H1 (cell line): ENCODE data around the gene ANO2. TPM values are rescaled to one million over a fixed set of nuclear protein-coding genes. Genes with fewer than 3 reads are reported as not detected.

Experiments
- CTCF ChIA-PET: fragments of 300-600 bp; sonication (Branson Sonifier 250); formaldehyde crosslinking; loops from one replicate; lab custom pipeline; 2021; ENCODE audit not compliant: partially characterized antibody; lab: Charles Lee
- POLR2A ChIA-PET: fragments of 300-600 bp; sonication (Branson Sonifier 250); formaldehyde crosslinking; loops from one replicate; lab custom pipeline; 2021; ENCODE audit warnings: inconsistent platforms; ENCODE audit not compliant: partially characterized antibody; lab: Charles Lee
- DNase-seq, 2 experiments: peaks; one replicate each; pipeline versions ENCODE4 v3.0.0 to v3.0.0-alpha.2; 2010 to 2022; ENCODE audit warnings: low spot score in 2 of 2, low read depth in 1 of 2, mixed read lengths in 1 of 2
- FAIRE-seq: peaks from 2 replicates; lab custom pipeline; 2011; peaks lifted over from hg19 to GRCh38; lab: Jason Lieb, UNC
- H2AFZ ChIP-seq: 2 replicates; pipeline ENCODE4 v1.8.1; 2012; ENCODE audit warnings: low read length, inconsistent platforms
- H2AK5ac ChIP-seq: 2 replicates; pipeline ENCODE4 v1.6.1; 2013; ENCODE audit warnings: low read depth, low read length
- H2BK120ac ChIP-seq: replicated peaks from 2 replicates; pipeline ENCODE3; 2013; ENCODE audit warnings: low read depth, low read length, inconsistent platforms
- H2BK12ac ChIP-seq: 2 replicates; pipeline ENCODE4 v1.6.1; 2013; ENCODE audit warnings: low read depth, low read length
- H2BK15ac ChIP-seq: 2 replicates; pipeline ENCODE4 v1.6.1; 2013; ENCODE audit warnings: low read length
- H2BK20ac ChIP-seq: 2 replicates; pipeline ENCODE4 v1.6.1; 2013; ENCODE audit warnings: low read length
- H2BK5ac ChIP-seq: 2 replicates; pipeline ENCODE4 v1.6.1; 2013; ENCODE audit warnings: low read depth, low read length
- H3K14ac ChIP-seq: 2 replicates; pipeline ENCODE4 v1.6.1; 2013; ENCODE audit warnings: inconsistent platforms; ENCODE audit not compliant: insufficient read length
- H3K18ac ChIP-seq: 2 replicates; pipeline ENCODE4 v1.6.1; 2013; ENCODE audit warnings: low read length; ENCODE audit errors: extremely low read depth
- H3K23ac ChIP-seq: 2 replicates; pipeline ENCODE4 v1.6.1; 2013; ENCODE audit warnings: inconsistent platforms; ENCODE audit not compliant: insufficient read length
- H3K23me2 ChIP-seq: 2 replicates; pipeline ENCODE4 v1.6.1; 2013; ENCODE audit warnings: low read depth, low read length
- H3K27ac ChIP-seq: 2 replicates; pipeline ENCODE4 v1.6.1; 2011; ENCODE audit warnings: low read depth, low read length, inconsistent platforms
- H3K27me3 ChIP-seq, 4 experiments: replicated peaks in 1 of 4; 1 replicate in 1 of 4; 2 replicates in 3 of 4; pipeline versions ENCODE4 v1.6.1 to v1.8.1; 2011 to 2013; ENCODE audit warnings: low read length in 3 of 4, mild to moderate bottlenecking in 3 of 4, inconsistent platforms in 2 of 4, mixed read lengths in 2 of 4, moderate library complexity in 1 of 4; ENCODE audit not compliant: control insufficient read depth in 3 of 4, insufficient read depth in 3 of 4; ENCODE audit errors: extremely low read depth in 1 of 4
- H3K36me3 ChIP-seq, 4 experiments: 2 replicates each; pipeline versions ENCODE4 v1.6.1 to v1.8.1; 2011 to 2013; ENCODE audit warnings: mild to moderate bottlenecking in 4 of 4, low read length in 3 of 4, moderate library complexity in 2 of 4, control low read depth in 1 of 4, inconsistent platforms in 1 of 4; ENCODE audit not compliant: insufficient read depth in 4 of 4, control insufficient read depth in 2 of 4
- H3K4ac ChIP-seq: replicated peaks from 2 replicates; pipeline ENCODE3; 2013; ENCODE audit warnings: low read length, low read depth, mixed read lengths, inconsistent platforms; ENCODE audit not compliant: insufficient read length
- H3K4me1 ChIP-seq, 4 experiments: replicated peaks in 1 of 4; 1 replicate in 1 of 4; 2 replicates in 3 of 4; pipeline versions ENCODE4 v1.6.1 to v1.8.1; 2011 to 2013; ENCODE audit warnings: low read length in 3 of 4, inconsistent platforms in 2 of 4, mixed read lengths in 1 of 4; ENCODE audit not compliant: insufficient read depth in 4 of 4, control insufficient read depth in 3 of 4
- H3K4me2 ChIP-seq, 2 experiments: 2 replicates each; pipeline versions ENCODE4 v1.6.1 to v1.8.1; 2011 to 2013; ENCODE audit warnings: low read depth in 2 of 2, low read length in 2 of 2, control low read depth in 1 of 2, inconsistent platforms in 1 of 2, mild to moderate bottlenecking in 1 of 2; ENCODE audit not compliant: insufficient read depth in 1 of 2
- H3K4me3 ChIP-seq, 4 experiments: fragments of 200-600, 300-600 bp in 1 of 4; sonication (generic), shearing (Covaris generic), sonication (Bioruptor Twin) in 1 of 4; 2 replicates each; pipeline versions ENCODE4 v1.5.1 to v1.8.1; 2011 to 2016; ENCODE audit warnings: low read length in 4 of 4, low read depth in 3 of 4, control low read depth in 2 of 4, inconsistent platforms in 2 of 4, mild to moderate bottlenecking in 2 of 4, mixed read lengths in 1 of 4, moderate library complexity in 1 of 4; ENCODE audit not compliant: insufficient read depth in 2 of 4; ENCODE audit errors: extremely low read depth in 1 of 4
- H3K56ac ChIP-seq: replicated peaks from 2 replicates; pipeline ENCODE3; 2013; ENCODE audit warnings: low read depth, mild to moderate bottlenecking, mixed read lengths, low read length, inconsistent platforms; ENCODE audit not compliant: insufficient read length
- H3K79me1 ChIP-seq: 2 replicates; pipeline ENCODE4 v1.6.1; 2013; ENCODE audit warnings: low read depth, low read length, control low read depth
- H3K79me2 ChIP-seq, 2 experiments: 2 replicates each; pipeline versions ENCODE4 v1.6.1 to v1.8.1; 2012 to 2013; ENCODE audit warnings: low read length in 2 of 2, mild to moderate bottlenecking in 2 of 2, inconsistent platforms in 1 of 2; ENCODE audit not compliant: insufficient read depth in 2 of 2, control insufficient read depth in 1 of 2
- H3K9ac ChIP-seq, 4 experiments: replicated peaks in 1 of 4; 1 replicate in 1 of 4; 2 replicates in 3 of 4; pipeline versions ENCODE4 v1.6.1 to v1.8.1; 2011 to 2013; ENCODE audit warnings: low read depth in 3 of 4, low read length in 3 of 4, control low read depth in 2 of 4, mild to moderate bottlenecking in 2 of 4, moderate library complexity in 2 of 4, inconsistent platforms in 1 of 4; ENCODE audit errors: extremely low read depth in 1 of 4
- H3K9me3 ChIP-seq, 2 experiments: 2 replicates each; pipeline versions ENCODE4 v1.6.1 to v1.8.1; 2012 to 2013; ENCODE audit warnings: mild to moderate bottlenecking in 2 of 2, moderate library complexity in 2 of 2, control low read depth in 1 of 2, inconsistent platforms in 1 of 2, low read depth in 1 of 2, low read length in 1 of 2, mixed read lengths in 1 of 2; ENCODE audit not compliant: insufficient read depth in 2 of 2
- H4K20me1 ChIP-seq, 2 experiments: replicated peaks in 1 of 2; 2 replicates each; pipeline versions ENCODE3 to v1.8.1; 2011 to 2013; ENCODE audit warnings: inconsistent platforms in 2 of 2, low read length in 2 of 2, mild to moderate bottlenecking in 1 of 2; ENCODE audit not compliant: insufficient read depth in 2 of 2, control insufficient read depth in 1 of 2
- H4K5ac ChIP-seq: 2 replicates; pipeline ENCODE4 v1.6.1; 2013; ENCODE audit warnings: low read length, low read depth, mixed read lengths, inconsistent platforms; ENCODE audit not compliant: insufficient read length
- H4K8ac ChIP-seq: 2 replicates; pipeline ENCODE4 v1.8.0; 2013; ENCODE audit warnings: mild to moderate bottlenecking, moderate library complexity, low read length, inconsistent platforms; ENCODE audit not compliant: insufficient read depth; ENCODE audit errors: extremely low read depth
- H4K91ac ChIP-seq: replicated peaks from 2 replicates; pipeline ENCODE3; 2013; ENCODE audit warnings: low read length, mixed read lengths, inconsistent platforms; ENCODE audit not compliant: insufficient read length
- ASH2L ChIP-seq: fragments of 200-600, 300-600 bp; sonication (generic); IDR thresholded peaks from one replicate; pipeline ENCODE4 v1.7.1; 2017; ENCODE audit warnings: low read length
- CHD1 ChIP-seq: IDR thresholded peaks from 2 replicates; pipeline ENCODE4 v1.6.1; 2012; ENCODE audit warnings: low read depth, low read length, improper control_type of control experiment
- CREB1 ChIP-seq: IDR thresholded peaks from 2 replicates; pipeline ENCODE4 v1.6.1; 2012; ENCODE audit warnings: inconsistent platforms
- GTF2F1 ChIP-seq: IDR thresholded peaks from 2 replicates; pipeline ENCODE4 v1.6.1; 2012; ENCODE audit warnings: low read depth, low read length, improper control_type of control experiment, borderline replicate concordance
- JUND ChIP-seq: IDR thresholded peaks from 2 replicates; pipeline ENCODE4 v1.6.1; 2011; ENCODE audit warnings: mild to moderate bottlenecking, improper control_type of control experiment, low read length
- KDM1A ChIP-seq: fragments of 200-600, 300-600 bp; sonication (generic); IDR thresholded peaks from 2 replicates; pipeline ENCODE4 v1.7.1; 2016; ENCODE audit warnings: mild to moderate bottlenecking, low read length, borderline replicate concordance
- NRF1 ChIP-seq: IDR thresholded peaks from 2 replicates; pipeline ENCODE4 v1.6.1; 2011; ENCODE audit warnings: mild to moderate bottlenecking, low read depth, low read length, improper control_type of control experiment
- RAD21 ChIP-seq, 2 experiments: IDR thresholded peaks in 1 of 2; conservative IDR thresholded peaks in 1 of 2; 2 replicates each; pipeline ENCODE4 v1.6.1; 2011; ENCODE audit warnings: low read depth in 2 of 2, low read length in 2 of 2, improper control_type of control experiment in 1 of 2, inconsistent platforms in 1 of 2, mild to moderate bottlenecking in 1 of 2, moderate library complexity in 1 of 2
- RXRA ChIP-seq: IDR thresholded peaks from 2 replicates; pipeline ENCODE4 v1.6.1; 2011; ENCODE audit warnings: low read depth, mild to moderate bottlenecking, low read length, moderate library complexity; ENCODE audit not compliant: insufficient read depth
- SP4 ChIP-seq: IDR thresholded peaks from 2 replicates; pipeline ENCODE4 v1.6.1; 2012; ENCODE audit warnings: low read length, inconsistent platforms
- USF2 ChIP-seq: IDR thresholded peaks from 2 replicates; pipeline ENCODE4 v1.6.1; 2011; ENCODE audit warnings: low read length, improper control_type of control experiment
- YY1 ChIP-seq: IDR thresholded peaks from 2 replicates; pipeline ENCODE4 v1.6.1; 2011; ENCODE audit warnings: low read depth, mild to moderate bottlenecking, low read length
- WGBS, 2 experiments: shearing (Covaris generic) in 1 of 2; methylation state at CpG; one replicate each; pipeline versions ENCODE4 v1.1.6 to v1.1.7; 2013 to 2015; ENCODE audit warnings: low lambda C conversion rate in 2 of 2, mixed read lengths in 2 of 2, inconsistent platforms in 1 of 2, low coverage in 1 of 2, missing lambda C conversion rate in 1 of 2; ENCODE audit not compliant: insufficient replicate concordance in 2 of 2, insufficient coverage in 1 of 2, insufficient read length in 1 of 2; ENCODE audit errors: extremely low coverage in 1 of 2, missing lambda C conversion rate in 1 of 2; 5-methylcytosine and 5-hydroxymethylcytosine counted together
- polyA plus RNA-seq, 7 experiments: library from polyadenylated mRNA; depleted of rRNA in 3 of 7; stranded (reverse) in 5 of 7; unstranded in 2 of 7; fragments of >200 nt in 5 of 7; fragments of 200-250 nt in 2 of 7; gene quantifications; 1 replicate in 5 of 7; 2 replicates in 1 of 7; 4 replicates in 1 of 7; pipeline versions ENCODE4 v1.2.1 to v1.2.3, GENCODE V29; 2011 to 2013; ENCODE audit warnings: missing spikeins in 2 of 7, mixed read lengths in 2 of 7
- total RNA-seq: library from RNA; stranded (reverse); fragmentation: NEBNext Ultra II Directional; extraction: Animal tissue kit (Norgen Biotek cat#: 25700); gene quantifications from 2 replicates; pipeline ENCODE4 v1.2.1, GENCODE V29; 2021

The ANO2 gene
- total and polyA plus RNA-seq, 2 of the 8 experiments (the other 6 are each of a cell fraction or from before 2014, with no cell fraction given): 1.9 to 5.5 TPM

GRCh38 chr12:5570416-5570815 lies 374.6 kb downstream of the ANO2 start:
- Histone ChIP-seq H2AFZ (no peak overlapping the region), H3K14ac (no peak overlapping the region), H3K9ac (no peak overlapping the region; a peak in 1 of 7 replicates), H4K5ac (no peak overlapping the region), H4K20me1 (no peaks in the 10 kb centered on the region), H3K23me2 (no peaks in the 10 kb centered on the region), H3K27me3 (no peaks in the 10 kb centered on the region), H2BK5ac (no peak overlapping the region), H2AK5ac (no peak overlapping the region), H3K4me3 (no peak overlapping the region), H2BK15ac (no peak overlapping the region), H3K27ac (no peak overlapping the region), H3K4me2 (no peak overlapping the region), H4K91ac (no peak overlapping the region), H3K18ac (no peak overlapping the region), H3K9me3 (no peaks in the 10 kb centered on the region), H4K8ac (no peak overlapping the region), H3K56ac (no peak overlapping the region), H3K4ac (no peak overlapping the region), H3K23ac (no peak overlapping the region), H3K79me1 (no peaks in the 10 kb centered on the region; the same call in 1 of the 2 replicates), H3K79me2 (no peaks in the 10 kb centered on the region), H2BK120ac (no peak overlapping the region), H3K4me1 (no peaks in the 10 kb centered on the region), H2BK12ac (no peak overlapping the region), H3K36me3 (no peaks in the 10 kb centered on the region), H2BK20ac (no peak overlapping the region)
- 83% methylated on average over 1 of the region's 1 CpG; no CpG with 5 or more reads in 1 of the 2 experiments for WGBS, 2 experiments
- DNase-seq (no peak), FAIRE-seq (no peak)
- ChIA-PET CTCF (interaction anchor here (0.8 to 6.1 kb wide), 10 partner anchors 10 to 468 kb away, joined by 3 to 32 read pairs (median 4); no protein-coding TSS in a partner anchor), POLR2A (no interaction called here)
- TF ChIP-seq CHD1 (no peak), RAD21 (IDR thresholded peaks at IDR 0.05 in 1 of 2, conservative IDR thresholded peaks at IDR 0.05 in 1 of 2; ENCODE audit: low read depth in 2 of 2, low read length in 2 of 2) (no peak), USF2 (no peak), YY1 (no peak), NRF1 (no peak), CREB1 (no peak), GTF2F1 (no peak), RXRA (no peak), JUND (no peak), KDM1A (no peak), SP4 (no peak), ASH2L (no peak)
